GM12865 (cell line): Measurements from ENCODE around the gene KCNIP4.

Experiments used
- DNase-seq: peaks from one replicate; pipeline ENCODE4 v3.0.0; 2010; ENCODE audit warnings: low read depth
- H3K4me3 ChIP-seq: 2 replicates; pipeline ENCODE4 v1.5.1; 2011; ENCODE audit warnings: mild to moderate bottlenecking, low read depth, low read length, control low read depth
- CTCF ChIP-seq: IDR thresholded peaks from 2 replicates; pipeline ENCODE4 v1.5.1; 2011; ENCODE audit warnings: low read length, control low read depth, low read depth, inconsistent platforms; ENCODE audit not compliant: insufficient read depth; ENCODE audit errors: missing control alignments

Gene KCNIP4

GRCh38 chr4:21592970-21593670 lies 355.5 kb downstream of the KCNIP4 start:
- no peak overlapping the region for H3K4me3 ChIP-seq
- DNase-seq = no peak
- TF ChIP-seq CTCF = no peak

GRCh38 chr4:21577056-21577455 lies 371.5 kb downstream of the KCNIP4 start:
- no peak for DNase-seq
- no peak overlapping the region for H3K4me3 ChIP-seq
- TF ChIP-seq CTCF = no peak

GRCh38 chr4:21571100-21571499 lies 377.5 kb downstream of the KCNIP4 start:
- H3K4me3 ChIP-seq = no peak overlapping the region
- no peak for DNase-seq
- no peak for TF ChIP-seq CTCF

- H3K4me3 ChIP-seq = no peak overlapping the region
- DNase-seq = no peak
- no peak for TF ChIP-seq CTCF
Measured at GRCh38 chr4:21569638-21570037, 378.9 kb downstream of the KCNIP4 start.

- TF ChIP-seq CTCF = no peak
Measured at GRCh38 chr4:21555083-21555482, 393.5 kb downstream of the KCNIP4 start.

GRCh38 chr4:21554500-21554899 lies 394.1 kb downstream of the KCNIP4 start:
- no peak for DNase-seq
- no peak overlapping the region for H3K4me3 ChIP-seq
- TF ChIP-seq CTCF = no peak

More at GRCh38 chr4:21555083-21555482, 393.5 kb downstream of the KCNIP4 start:
- DNase-seq = no peak
- H3K4me3 ChIP-seq = no peak overlapping the region

- TF ChIP-seq CTCF = no peak
- no peak overlapping the region for H3K4me3 ChIP-seq
- DNase-seq = no peak
Measured at GRCh38 chr4:21554066-21554465, 394.5 kb downstream of the KCNIP4 start.
